DND-41 (cell line): ENCODE data around the gene ZDHHC16.

Source experiments
- ATAC-seq: fragments of 200-7000 bp; cut with Tn5 transposase; 3 replicates; pipeline ENCODE4 v1.9.1; 2021; ENCODE audit warnings: low read depth; ENCODE audit not compliant: insufficient read depth
- DNase-seq: peaks from one replicate; pipeline ENCODE4 v3.0.0-alpha.2; 2020
- H2AFZ ChIP-seq: 2 replicates; pipeline ENCODE4 v1.6.0; 2012; ENCODE audit warnings: low read depth, low read length
- H3K27ac ChIP-seq: 2 replicates; pipeline ENCODE4 v1.5.1; 2012; ENCODE audit warnings: low read length, inconsistent platforms
- H3K27me3 ChIP-seq: fragments of 200-600 bp; sonication (generic); 2 replicates; pipeline ENCODE4 v1.6.0; 2012; ENCODE audit warnings: low read length, mild to moderate bottlenecking, inconsistent platforms; ENCODE audit not compliant: insufficient read depth, poor library complexity
- H3K36me3 ChIP-seq: 2 replicates; pipeline ENCODE4 v1.5.1; 2012; ENCODE audit warnings: low read length, inconsistent platforms; ENCODE audit not compliant: insufficient read depth
- H3K4me1 ChIP-seq: 2 replicates; pipeline ENCODE4 v1.5.1; 2012; ENCODE audit warnings: mild to moderate bottlenecking, low read length; ENCODE audit not compliant: insufficient read depth
- H3K4me2 ChIP-seq: 2 replicates; pipeline ENCODE4 v1.6.0; 2012; ENCODE audit warnings: mild to moderate bottlenecking, moderate library complexity, low read length, inconsistent platforms; ENCODE audit not compliant: insufficient read depth
- H3K4me3 ChIP-seq, 2 experiments: fragments of 200-600 bp in 1 of 2; shearing (Covaris generic) in 1 of 2; 2 replicates each; pipeline ENCODE4 v1.5.1; 2012 to 2016; ENCODE audit warnings: inconsistent platforms in 2 of 2, low read length in 2 of 2, mild to moderate bottlenecking in 2 of 2, low read depth in 1 of 2, moderate library complexity in 1 of 2
- H3K79me2 ChIP-seq: 2 replicates; pipeline ENCODE4 v1.6.0; 2012; ENCODE audit warnings: low read length, inconsistent platforms; ENCODE audit not compliant: insufficient read depth
- H3K9ac ChIP-seq: 2 replicates; pipeline ENCODE4 v1.6.0; 2012; ENCODE audit warnings: low read depth, mild to moderate bottlenecking, inconsistent platforms, low read length, moderate library complexity
- H3K9me3 ChIP-seq: 2 replicates; pipeline ENCODE4 v1.5.1; 2012; ENCODE audit warnings: low read length, moderate library complexity, mild to moderate bottlenecking, inconsistent platforms; ENCODE audit not compliant: insufficient read depth, severe bottlenecking
- H4K20me1 ChIP-seq: 2 replicates; pipeline ENCODE4 v1.6.0; 2012; ENCODE audit warnings: low read length; ENCODE audit not compliant: insufficient read depth
- CTCF ChIP-seq: IDR thresholded peaks from 2 replicates; pipeline ENCODE4 v1.5.1; 2012; ENCODE audit warnings: borderline replicate concordance, low read length, moderate library complexity, mild to moderate bottlenecking; ENCODE audit not compliant: poor library complexity, severe bottlenecking; ENCODE audit errors: extremely low read depth
- EZH2 ChIP-seq: IDR thresholded peaks from 3 replicates; pipeline ENCODE4 v1.6.1; 2012; ENCODE audit warnings: borderline replicate concordance, low read depth, mild to moderate bottlenecking, moderate library complexity, low read length, inconsistent platforms; ENCODE audit not compliant: severe bottlenecking

ZDHHC16 gene

GRCh38 chr10:97428572-97428981 lies 17.4 kb upstream of the ZDHHC16 start:
- Histone ChIP-seq H3K4me2 (peak overlapping the region; percentile 94), H3K9ac (peak overlapping the region; percentile 98), H3K9me3 (no peaks in the 10 kb centered on the region), H2AFZ (no peak overlapping the region), H3K36me3 (peaks cover 64% of the 10 kb centered on the region), H3K79me2 (peaks cover 57% of the 10 kb centered on the region), H3K27ac (peak overlapping the region; percentile 44; the same call in 1 of the 2 replicates), H3K4me1 (peaks cover 32% of the 10 kb centered on the region), H3K27me3 (no peaks in the 10 kb centered on the region), H3K4me3 (peak overlapping the region in 1 of 2 experiments; percentile 100; a peak in 3 of 4 replicates), H4K20me1 (peaks cover 39% of the 10 kb centered on the region)
- ATAC-seq: no peak
- no peak for TF ChIP-seq CTCF
- TF ChIP-seq EZH2: no peak
- no peak for DNase-seq

- no peak overlapping the region for H3K9ac ChIP-seq
- peaks cover 23% of the 10 kb centered on the region for H4K20me1 ChIP-seq
- no peaks in the 10 kb centered on the region for H3K27me3 ChIP-seq
- DNase-seq (no peak), ATAC-seq (peak; percentile 27; the same call in 2 of the 3 replicates)
- no peak for TF ChIP-seq CTCF
- TF ChIP-seq EZH2: no peak
- H2AFZ ChIP-seq: no peak overlapping the region
- peaks cover 88% of the 10 kb centered on the region for H3K36me3 ChIP-seq
- H3K27ac ChIP-seq: no peak overlapping the region
- H3K4me3 ChIP-seq: no peak overlapping the region
- peaks cover 23% of the 10 kb centered on the region for H3K79me2 ChIP-seq
- peaks cover 3% of the 10 kb centered on the region; the same call in 1 of the 2 replicates for H3K4me1 ChIP-seq
- H3K9me3 ChIP-seq: no peaks in the 10 kb centered on the region
- H3K4me2 ChIP-seq: no peak overlapping the region
Observed at GRCh38 chr10:97434055-97434454, 11.9 kb upstream of the ZDHHC16 start.

- DNase-seq (no peak), ATAC-seq (peak; percentile 24; the same call in 1 of the 3 replicates)
- Histone ChIP-seq H3K9me3 (no peaks in the 10 kb centered on the region), H3K27ac (no peak overlapping the region), H3K4me2 (no peak overlapping the region), H2AFZ (no peak overlapping the region), H4K20me1 (peaks cover 19% of the 10 kb centered on the region), H3K9ac (no peak overlapping the region), H3K36me3 (peaks cover 88% of the 10 kb centered on the region), H3K4me3 (no peak overlapping the region), H3K4me1 (no peaks in the 10 kb centered on the region; the same call in 1 of the 2 replicates), H3K79me2 (peaks cover 18% of the 10 kb centered on the region), H3K27me3 (no peaks in the 10 kb centered on the region)
- TF ChIP-seq EZH2 (no peak), CTCF (no peak)
Observed at GRCh38 chr10:97434557-97434956, 11.4 kb upstream of the ZDHHC16 start.
